Loucy (cell line): ENCODE measurements around the gene GGA1.

Experiments
- H2AFZ ChIP-seq: fragments of 200-600 bp; sonication (generic); 2 replicates; pipeline ENCODE4 v1.6.0; 2016; ENCODE audit warnings: antibody characterized with exemption, mild to moderate bottlenecking, low read length, moderate library complexity
- H3F3A ChIP-seq: fragments of 200-600 bp; 2 replicates; pipeline ENCODE4 v1.6.0; 2016; ENCODE audit warnings: antibody characterized with exemption, low read depth, mild to moderate bottlenecking
- H3K27me3 ChIP-seq: fragments of 200-600 bp; sonication (generic); 2 replicates; pipeline ENCODE4 v1.6.1; 2014; ENCODE audit warnings: low read length, mild to moderate bottlenecking; ENCODE audit not compliant: insufficient read depth, poor library complexity, severe bottlenecking
- H3K36me3 ChIP-seq: fragments of 200-600 bp; sonication (generic); 2 replicates; pipeline ENCODE4 v1.6.1; 2016; ENCODE audit warnings: low read length; ENCODE audit not compliant: insufficient read depth
- H3K4me1 ChIP-seq: fragments of 200-600 bp; sonication (generic); 2 replicates; pipeline ENCODE4 v1.5.1; 2014; ENCODE audit warnings: low read length, mild to moderate bottlenecking; ENCODE audit not compliant: insufficient read depth, poor library complexity, severe bottlenecking
- H3K4me2 ChIP-seq: fragments of 200-600 bp; sonication (generic); 2 replicates; pipeline ENCODE4 v1.6.0; 2014; ENCODE audit warnings: antibody characterized with exemption, low read length, low read depth, mild to moderate bottlenecking; ENCODE audit not compliant: poor library complexity, severe bottlenecking
- H3K4me3 ChIP-seq: fragments of 200-600 bp; sonication (generic); 2 replicates; pipeline ENCODE4 v1.5.1; 2014; ENCODE audit warnings: low read length, mild to moderate bottlenecking, mixed read lengths; ENCODE audit not compliant: poor library complexity, severe bottlenecking
- H3K79me2 ChIP-seq: fragments of 200-600 bp; sonication (generic); 2 replicates; pipeline ENCODE4 v1.6.1; 2014; ENCODE audit warnings: low read length; ENCODE audit not compliant: insufficient read depth
- H3K9ac ChIP-seq: fragments of 200-600 bp; sonication (generic); 2 replicates; pipeline ENCODE4 v1.6.0; 2014; ENCODE audit warnings: mild to moderate bottlenecking, low read depth, low read length, moderate library complexity; ENCODE audit not compliant: poor library complexity, severe bottlenecking
- H3K9me2 ChIP-seq: fragments of 200-600 bp; sonication (generic); replicated peaks from 2 replicates; pipeline ENCODE4 v1.6.1; 2016; ENCODE audit warnings: low read depth, low read length, mixed read lengths
- H3K9me3 ChIP-seq: fragments of 200-600 bp; sonication (generic); 2 replicates; pipeline ENCODE4 v1.6.1; 2014; ENCODE audit warnings: mild to moderate bottlenecking, antibody characterized with exemption, low read length, low read depth; ENCODE audit not compliant: insufficient read depth
- H4K20me1 ChIP-seq: fragments of 200-600 bp; sonication (generic); 2 replicates; pipeline ENCODE4 v1.6.0; 2014; ENCODE audit warnings: antibody characterized with exemption, low read length, mild to moderate bottlenecking; ENCODE audit not compliant: insufficient read depth, poor library complexity, severe bottlenecking
- CTCF ChIP-seq: fragments of 200-600 bp; sonication (generic); conservative IDR thresholded peaks from 2 replicates; pipeline ENCODE4 v1.5.1; 2014; ENCODE audit warnings: mild to moderate bottlenecking, antibody characterized with exemption, low read length
- EZH2phosphoT487 ChIP-seq: fragments of 200-600 bp; IDR thresholded peaks from 2 replicates; pipeline ENCODE4 v1.6.1; 2018; ENCODE audit warnings: antibody characterized with exemption, mild to moderate bottlenecking, moderate library complexity, borderline replicate concordance

GGA1 gene

GRCh38 chr22:37679670-37680069 is 71.0 kb downstream of the GGA1 start:
- no peak overlapping the region for H3K4me3 ChIP-seq
- peaks cover 14% of the 10 kb centered on the region; the same call in 1 of the 2 replicates for H3K36me3 ChIP-seq
- no peak for TF ChIP-seq EZH2phosphoT487
- no peak for TF ChIP-seq CTCF
- peaks cover 17% of the 10 kb centered on the region; the same call in 1 of the 2 replicates for H3F3A ChIP-seq
- no peaks in the 10 kb centered on the region for H3K27me3 ChIP-seq
- H4K20me1 ChIP-seq = peaks cover 14% of the 10 kb centered on the region
- H3K9ac ChIP-seq = no peak overlapping the region
- no peaks in the 10 kb centered on the region for H3K9me2 ChIP-seq
- H3K4me2 ChIP-seq = no peak overlapping the region
- H2AFZ ChIP-seq = no peak overlapping the region
- H3K79me2 ChIP-seq = peaks cover 40% of the 10 kb centered on the region
- peaks cover 16% of the 10 kb centered on the region for H3K4me1 ChIP-seq
- no peaks in the 10 kb centered on the region for H3K9me3 ChIP-seq

- Histone ChIP-seq H3K9ac (no peak overlapping the region), H4K20me1 (peaks cover 14% of the 10 kb centered on the region), H3F3A (peaks cover 17% of the 10 kb centered on the region; the same call in 1 of the 2 replicates), H3K4me1 (peaks cover 16% of the 10 kb centered on the region), H3K79me2 (peaks cover 37% of the 10 kb centered on the region), H2AFZ (no peak overlapping the region), H3K9me3 (no peaks in the 10 kb centered on the region), H3K9me2 (no peaks in the 10 kb centered on the region), H3K4me2 (no peak overlapping the region), H3K27me3 (no peaks in the 10 kb centered on the region), H3K36me3 (peaks cover 14% of the 10 kb centered on the region; the same call in 1 of the 2 replicates), H3K4me3 (no peak overlapping the region)
- no peak for TF ChIP-seq EZH2phosphoT487
- no peak for TF ChIP-seq CTCF
Measured at GRCh38 chr22:37680191-37680851, 71.7 kb downstream of the GGA1 start.

- no peak overlapping the region for H3K4me2 ChIP-seq
- H2AFZ ChIP-seq = no peak overlapping the region
Measured at GRCh38 chr22:37681001-37681424, 72.4 kb downstream of the GGA1 start.

More at GRCh38 chr22:37681001-37681424, 72.4 kb downstream of the GGA1 start:
- peaks cover 14% of the 10 kb centered on the region; the same call in 1 of the 2 replicates for H3K36me3 ChIP-seq
- H3K4me1 ChIP-seq = peaks cover 13% of the 10 kb centered on the region
- H3K9me3 ChIP-seq = no peaks in the 10 kb centered on the region
- no peak overlapping the region for H3K9ac ChIP-seq
- no peak overlapping the region for H3K4me3 ChIP-seq
- no peaks in the 10 kb centered on the region for H3K9me2 ChIP-seq
- H3F3A ChIP-seq = peaks cover 17% of the 10 kb centered on the region; the same call in 1 of the 2 replicates
- H4K20me1 ChIP-seq = peaks cover 14% of the 10 kb centered on the region
- peaks cover 30% of the 10 kb centered on the region for H3K79me2 ChIP-seq
- H3K27me3 ChIP-seq = no peaks in the 10 kb centered on the region
- TF ChIP-seq EZH2phosphoT487 (no peak), CTCF (no peak)
